Right kidney (tissue), 1 donor: Measurements from ENCODE around the gene ATP10D.
"Not testable (repeated sequence)": the region's sequence is repeated elsewhere in the genome, so short reads cannot be mapped to it uniquely, and the experiment has no call there.

Source experiments
- DNase-seq: peaks from one replicate; pipeline ENCODE4 v3.0.0-alpha.2; 2016

The ATP10D gene

GRCh38 chr4:47486231-47486673 is 1.2 kb downstream of the ATP10D start:
- peak; percentile 52 for DNase-seq

- not testable (repeated sequence) for DNase-seq
These were observed 1.7 kb downstream of the ATP10D start for GRCh38 chr4:47486727-47487126.

- no peak for DNase-seq
These were observed 3.6 kb downstream of the ATP10D start for GRCh38 chr4:47488706-47489105.

- DNase-seq, result no peak
These were observed 5.5 kb downstream of the ATP10D start for GRCh38 chr4:47490550-47490949.

- no peak for DNase-seq
These were observed 8.4 kb downstream of the ATP10D start for GRCh38 chr4:47493238-47494123.

- DNase-seq, result no peak
These were observed 9.0 kb downstream of the ATP10D start for GRCh38 chr4:47494124-47494430.

GRCh38 chr4:47498899-47499298 is 13.8 kb downstream of the ATP10D start:
- DNase-seq, result no peak

- no peak for DNase-seq
These were observed 14.6 kb downstream of the ATP10D start for GRCh38 chr4:47499700-47500099.

GRCh38 chr4:47500776-47501175 is 15.7 kb downstream of the ATP10D start:
- DNase-seq, result no peak

- DNase-seq, result no peak
These were observed 20.1 kb downstream of the ATP10D start for GRCh38 chr4:47505147-47505546.

GRCh38 chr4:47505666-47506065 is 20.6 kb downstream of the ATP10D start:
- no peak for DNase-seq

- no peak for DNase-seq
These were observed 25.6 kb downstream of the ATP10D start for GRCh38 chr4:47510506-47511143.

- no peak for DNase-seq
These were observed 28.4 kb downstream of the ATP10D start for GRCh38 chr4:47513461-47513860.

GRCh38 chr4:47519239-47519883 is 34.3 kb downstream of the ATP10D start:
- no peak for DNase-seq

- no peak for DNase-seq
These were observed 40.2 kb downstream of the ATP10D start for GRCh38 chr4:47525154-47525819.

GRCh38 chr4:47526281-47526680 is 41.2 kb downstream of the ATP10D start:
- DNase-seq, result no peak

- DNase-seq, result not testable (repeated sequence)
These were observed 43.6 kb downstream of the ATP10D start for GRCh38 chr4:47528646-47529045.

- no peak for DNase-seq
These were observed 45.7 kb downstream of the ATP10D start for GRCh38 chr4:47530801-47531200.

- DNase-seq, result no peak
These were observed 46.3 kb downstream of the ATP10D start for GRCh38 chr4:47531241-47531953.

- no peak for DNase-seq
These were observed 46.9 kb downstream of the ATP10D start for GRCh38 chr4:47531954-47532321.

GRCh38 chr4:47532658-47533057 is 47.6 kb downstream of the ATP10D start:
- DNase-seq, result no peak

- no peak for DNase-seq
These were observed 48.7 kb downstream of the ATP10D start for GRCh38 chr4:47533689-47534347.
